Endothelial cell of umbilical vein (primary cell): ENCODE measurements around the gene FSD1. TPM values are rescaled to one million over a fixed set of nuclear protein-coding genes. Genes with fewer than 3 reads are reported as not detected.

Source experiments
- BruUV-seq: library from RNA; stranded (reverse); fragments of 400-500 nt; replicated peaks from 2 replicates; lab custom pipeline; 2021; lab: Mats Ljungman, UMichigan
- CTCF ChIA-PET: fragments of 300-600, 350-600 bp; sonication (Branson Sonifier 250); formaldehyde crosslinking; loops from one replicate; lab custom pipeline; 2021; ENCODE audit warnings: antibody characterized with exemption, inconsistent platforms; lab: Charles Lee
- POLR2A ChIA-PET: fragments of 300-600, 350-600 bp; sonication (Branson Sonifier 250); formaldehyde crosslinking; loops from one replicate; lab custom pipeline; 2021; ENCODE audit warnings: antibody characterized with exemption, inconsistent platforms; lab: Charles Lee
- DNase-seq: peaks from one replicate; pipeline ENCODE4 v3.0.0-alpha.2; 2011; ENCODE audit warnings: low read depth, low spot score
- FAIRE-seq: peaks from 2 replicates; lab custom pipeline; 2011; peaks lifted over from hg19 to GRCh38; lab: Jason Lieb, UNC
- H2AFZ ChIP-seq: 2 replicates; pipeline ENCODE4 v1.6.0; 2012; ENCODE audit warnings: low read depth, low read length, control low read depth, inconsistent platforms
- H3K27ac ChIP-seq: 2 replicates; pipeline ENCODE4 v1.5.1; 2011; ENCODE audit warnings: low read depth, mild to moderate bottlenecking, control low read depth, low read length, moderate library complexity; ENCODE audit not compliant: insufficient read depth
- H3K27me3 ChIP-seq, 2 experiments: 2 replicates each; pipeline versions ENCODE4 v1.6.0 to v1.6.1; 2011; ENCODE audit warnings: low read length in 2 of 2, mixed read lengths in 1 of 2; ENCODE audit not compliant: control insufficient read depth in 2 of 2, insufficient read depth in 2 of 2
- H3K36me3 ChIP-seq, 2 experiments: 2 replicates in 1 of 2; 3 replicates in 1 of 2; pipeline ENCODE4 v1.5.1; 2011; ENCODE audit warnings: low read length in 2 of 2, mild to moderate bottlenecking in 1 of 2, moderate library complexity in 1 of 2; ENCODE audit not compliant: control insufficient read depth in 2 of 2, insufficient read depth in 2 of 2; ENCODE audit errors: extremely low read depth in 1 of 2
- H3K4me1 ChIP-seq: 3 replicates; pipeline ENCODE4 v1.5.1; 2011; ENCODE audit warnings: mild to moderate bottlenecking, low read length; ENCODE audit not compliant: control insufficient read depth, insufficient read depth; ENCODE audit errors: extremely low read depth
- H3K4me2 ChIP-seq: 2 replicates; pipeline ENCODE4 v1.6.1; 2011; ENCODE audit warnings: low read length, control low read depth, mixed read lengths; ENCODE audit not compliant: insufficient read depth
- H3K4me3 ChIP-seq, 3 experiments: fragments of 200-600 bp in 1 of 3; sonication (generic), shearing (Covaris generic) in 1 of 3; replicated peaks in 1 of 3; 2 replicates each; pipeline ENCODE4 v1.5.1; 2011 to 2016; ENCODE audit warnings: control low read depth in 3 of 3, low read length in 3 of 3, mild to moderate bottlenecking in 2 of 3, inconsistent platforms in 1 of 3, low read depth in 1 of 3, moderate library complexity in 1 of 3; ENCODE audit not compliant: insufficient read depth in 1 of 3
- H3K79me2 ChIP-seq: 2 replicates; pipeline ENCODE4 v1.6.0; 2012; ENCODE audit warnings: low read length, inconsistent platforms; ENCODE audit not compliant: control insufficient read depth, insufficient read depth
- H3K9ac ChIP-seq: replicated peaks from 2 replicates; pipeline ENCODE3; 2011; ENCODE audit warnings: low read length, control low read depth; ENCODE audit not compliant: insufficient read depth; ENCODE audit errors: extremely low read depth
- H3K9me1 ChIP-seq: replicated peaks from 3 replicates; pipeline ENCODE4 v1.6.0; 2011; ENCODE audit warnings: mild to moderate bottlenecking, low read length; ENCODE audit not compliant: control insufficient read depth, insufficient read depth; ENCODE audit errors: extremely low read depth
- H3K9me3 ChIP-seq: replicated peaks from 2 replicates; pipeline ENCODE4 v1.5.1; 2012; ENCODE audit warnings: low read length, inconsistent platforms; ENCODE audit not compliant: control insufficient read depth, insufficient read depth
- H4K20me1 ChIP-seq: replicated peaks from 2 replicates; pipeline ENCODE3; 2011; ENCODE audit warnings: mild to moderate bottlenecking, low read length; ENCODE audit not compliant: control insufficient read depth, insufficient read depth; ENCODE audit errors: extremely low read depth
- CTCF ChIP-seq, 2 donors: IDR thresholded peaks; 1 replicate in 1 of 2; 2 replicates in 1 of 2; pipeline ENCODE4 v1.5.1; 2011; ENCODE audit warnings: low read length in 2 of 2, mild to moderate bottlenecking in 2 of 2, moderate library complexity in 2 of 2, control low read depth in 1 of 2, inconsistent platforms in 1 of 2, low read depth in 1 of 2; ENCODE audit not compliant: insufficient read depth in 1 of 2; ENCODE audit errors: extremely low read depth in 1 of 2
- EZH2 ChIP-seq: IDR thresholded peaks from 2 replicates; pipeline ENCODE4 v1.6.1; 2012; ENCODE audit warnings: borderline replicate concordance, low read depth, mild to moderate bottlenecking, moderate library complexity, low read length, inconsistent platforms; ENCODE audit not compliant: severe bottlenecking
- FOS ChIP-seq: IDR thresholded peaks from 2 replicates; pipeline ENCODE4 v1.6.1; 2011; ENCODE audit warnings: mild to moderate bottlenecking, low read length, moderate library complexity, borderline replicate concordance; ENCODE audit not compliant: insufficient read depth
- GATA2 ChIP-seq: IDR thresholded peaks from 2 replicates; pipeline ENCODE4 v1.7.0; 2011; ENCODE audit warnings: low read depth, mild to moderate bottlenecking, moderate library complexity, mixed read lengths, low read length; ENCODE audit not compliant: insufficient read length, insufficient read depth
- JUN ChIP-seq: IDR thresholded peaks from 2 replicates; pipeline ENCODE4 v1.6.1; 2011; ENCODE audit warnings: borderline replicate concordance, low read depth; ENCODE audit not compliant: insufficient read length, insufficient read depth
- MAX ChIP-seq: IDR thresholded peaks from 2 replicates; pipeline ENCODE4 v1.6.1; 2011; ENCODE audit not compliant: insufficient read depth, insufficient read length
- MYC ChIP-seq: IDR thresholded peaks from one replicate; pipeline ENCODE4 v1.6.1; 2011; ENCODE audit warnings: mild to moderate bottlenecking, low read depth, low read length
- POLR2A ChIP-seq: IDR thresholded peaks from 2 replicates; pipeline ENCODE4 v1.6.1; 2012; ENCODE audit warnings: low read depth, mild to moderate bottlenecking, control low read depth, low read length
- POLR2AphosphoS5 ChIP-seq: IDR thresholded peaks from 2 replicates; pipeline ENCODE4 v1.6.1; 2012; ENCODE audit warnings: low read depth, mild to moderate bottlenecking, control low read depth, low read length, moderate library complexity; ENCODE audit not compliant: insufficient read depth
- dilution Hi-C: fragments of 300-500 bp; cut with MboI; formaldehyde crosslinking; loops from one replicate; pipeline ENCODE4 v1.15.0; 2019; ENCODE audit warnings: low sequenced_read_pairs; ENCODE audit not compliant: extremely low pct_ligation_motif_present
- intact Hi-C: fragments of 100-400 bp; cut with micrococcal nuclease; formaldehyde crosslinking; loops from one replicate; pipeline ENCODE4 v1.10.0; 2022
- polyA plus RNA-seq, 4 experiments: library from polyadenylated mRNA; depleted of rRNA in 3 of 4; stranded (reverse) in 3 of 4; unstranded in 1 of 4; fragments of >200 nt; gene quantifications; 2 replicates each; pipeline versions ENCODE4 v1.2.1 to v1.2.3, GENCODE V29; 2011 to 2012; ENCODE audit warnings: missing spikeins in 1 of 4
- total RNA-seq: library from RNA; stranded (reverse); gene quantifications from 2 replicates; pipeline ENCODE4 v1.2.3, GENCODE V29; 2021

FSD1 gene
- total and polyA plus RNA-seq, 2 donors (not counting 3 experiments of a cell fraction or from before 2014, with no cell fraction given): 25.8 to 55.5 TPM

DNA sequence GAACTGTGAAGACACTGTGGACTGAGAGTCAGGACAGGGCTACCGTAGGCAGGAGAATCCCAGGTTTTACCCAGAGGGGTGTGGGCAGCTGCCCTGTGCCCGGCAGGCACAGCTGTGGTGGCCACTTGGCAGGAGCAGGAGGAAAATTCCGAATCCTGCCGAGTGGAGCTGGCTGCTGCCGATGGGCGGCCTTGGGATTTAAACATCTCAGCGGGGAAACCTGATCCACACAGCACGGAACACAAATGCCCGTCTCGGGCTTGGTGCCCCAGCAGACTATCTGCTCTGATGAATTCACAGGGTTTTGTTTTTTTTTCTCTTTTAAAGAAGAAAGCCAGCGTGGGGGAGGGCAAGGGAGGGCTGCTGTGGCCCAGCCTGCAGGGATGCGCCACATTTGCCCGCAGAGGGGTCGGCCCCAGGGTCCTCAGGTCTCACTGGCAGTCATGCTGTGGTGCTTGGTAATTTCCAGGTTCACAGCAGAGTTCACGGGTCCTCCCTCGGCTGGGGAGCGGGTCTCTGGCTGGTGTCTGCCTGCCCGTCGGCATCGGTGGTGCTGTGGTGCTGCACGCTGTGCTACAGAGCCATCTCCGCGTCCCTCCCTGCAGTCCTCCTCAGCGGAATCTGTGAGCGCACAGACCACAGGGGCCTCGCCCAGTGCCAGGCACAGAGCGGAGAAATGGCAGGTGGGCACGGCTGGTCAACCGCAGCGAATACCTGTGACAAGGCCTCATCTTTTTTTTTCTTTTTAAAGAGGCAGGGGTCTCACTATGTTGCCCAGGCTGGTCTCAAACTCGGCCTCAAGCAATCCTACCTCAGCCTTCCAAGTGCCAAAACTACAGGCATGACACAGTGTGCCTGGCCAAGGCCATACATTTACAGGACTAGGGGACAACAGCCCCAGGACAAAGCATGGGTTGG lies 67.1 kb downstream of the FSD1 start:
- TF ChIP-seq POLR2AphosphoS5 (no peak), CTCF (IDR thresholded peaks at IDR 0.05; ENCODE audit: extremely low read depth in 1 of 2, insufficient read depth in 1 of 2, low read depth in 1 of 2, low read length in 2 of 2) (no peak), MAX (no peak), MYC (no peak), JUN (no peak), EZH2 (no peak), GATA2 (no peak), FOS (no peak), POLR2A (no peak)
- Histone ChIP-seq H3K9me1 (no peaks in the 10 kb centered on the region), H2AFZ (no peak overlapping the region), H3K4me1 (peaks cover 49% of the 10 kb centered on the region), H3K9me3 (no peaks in the 10 kb centered on the region), H3K79me2 (peaks cover 88% of the 10 kb centered on the region), H3K4me2 (no peak overlapping the region), H3K9ac (no peak overlapping the region), H3K27ac (no peak overlapping the region), H3K4me3 (no peak overlapping the region), H3K27me3 (no peaks in the 10 kb centered on the region), H3K36me3 (peaks cover 0 to 14% of the 10 kb centered on the region in 2 experiments), H4K20me1 (no peaks in the 10 kb centered on the region)
- intact Hi-C loops (no loop called here), dilution Hi-C loops (no loop called here)
- BruUV-seq: no TSS peak
- FAIRE-seq (no peak), DNase-seq (no peak)
- ChIA-PET POLR2A (no interaction called here), CTCF (interaction anchor here (1.0 to 2.4 kb wide), 3 partner anchors 19 to 29 kb away, joined by 5 to 43 read pairs (median 8); partner anchors contain the start of gene SH3GL1)
